SU-DHL-6 (cell line): Measurements from ENCODE around the gene POLE3.

Experiments used
- CTCF ChIP-seq: fragments of 200-600 bp; sonication (generic); IDR thresholded peaks from one replicate; pipeline ENCODE4 v1.5.1; 2017; ENCODE audit warnings: antibody characterized with exemption, mild to moderate bottlenecking, low read length, moderate library complexity; ENCODE audit not compliant: insufficient read depth, poor library complexity, severe bottlenecking
- EZH2phosphoT487 ChIP-seq: fragments of 200-600 bp; sonication (generic), shearing (Covaris generic); conservative IDR thresholded peaks from 2 replicates; pipeline ENCODE4 v1.6.1; 2018; ENCODE audit warnings: mild to moderate bottlenecking, antibody characterized with exemption, low read length, moderate library complexity, mixed read lengths

GRCh38 chr9:113431191-113431590, 20.7 kb upstream of the POLE3 start:
- TF ChIP-seq CTCF (no peak), EZH2phosphoT487 (no peak)
